ENCODE measurements around the gene TPK1.

The TPK1 gene

GRCh38 chr7:144650439-144650838 is 185.4 kb downstream of the TPK1 start:
- DNase-seq (ENCODE audit: extremely low read depth, insufficient read length): no peak
- H3K27me3 ChIP-seq (replicated peaks; ENCODE audit: control insufficient read depth, insufficient read depth, low read length): no peaks in the 10 kb centered on the region
- no peak overlapping the region for H3K4me3 ChIP-seq (replicated peaks; ENCODE audit: low read depth, low read length)
- no peaks in the 10 kb centered on the region for H3K36me3 ChIP-seq (ENCODE audit: control insufficient read depth, insufficient read depth, low read length)
- TF ChIP-seq, protein P1, sequence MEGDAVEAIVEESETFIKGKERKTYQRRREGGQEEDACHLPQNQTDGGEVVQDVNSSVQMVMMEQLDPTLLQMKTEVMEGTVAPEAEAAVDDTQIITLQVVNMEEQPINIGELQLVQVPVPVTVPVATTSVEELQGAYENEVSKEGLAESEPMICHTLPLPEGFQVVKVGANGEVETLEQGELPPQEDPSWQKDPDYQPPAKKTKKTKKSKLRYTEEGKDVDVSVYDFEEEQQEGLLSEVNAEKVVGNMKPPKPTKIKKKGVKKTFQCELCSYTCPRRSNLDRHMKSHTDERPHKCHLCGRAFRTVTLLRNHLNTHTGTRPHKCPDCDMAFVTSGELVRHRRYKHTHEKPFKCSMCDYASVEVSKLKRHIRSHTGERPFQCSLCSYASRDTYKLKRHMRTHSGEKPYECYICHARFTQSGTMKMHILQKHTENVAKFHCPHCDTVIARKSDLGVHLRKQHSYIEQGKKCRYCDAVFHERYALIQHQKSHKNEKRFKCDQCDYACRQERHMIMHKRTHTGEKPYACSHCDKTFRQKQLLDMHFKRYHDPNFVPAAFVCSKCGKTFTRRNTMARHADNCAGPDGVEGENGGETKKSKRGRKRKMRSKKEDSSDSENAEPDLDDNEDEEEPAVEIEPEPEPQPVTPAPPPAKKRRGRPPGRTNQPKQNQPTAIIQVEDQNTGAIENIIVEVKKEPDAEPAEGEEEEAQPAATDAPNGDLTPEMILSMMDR (IDR thresholded peaks at IDR 0.05; ENCODE audit: insufficient read depth, low read length, poor library complexity, severe bottlenecking): no peak

DNA sequence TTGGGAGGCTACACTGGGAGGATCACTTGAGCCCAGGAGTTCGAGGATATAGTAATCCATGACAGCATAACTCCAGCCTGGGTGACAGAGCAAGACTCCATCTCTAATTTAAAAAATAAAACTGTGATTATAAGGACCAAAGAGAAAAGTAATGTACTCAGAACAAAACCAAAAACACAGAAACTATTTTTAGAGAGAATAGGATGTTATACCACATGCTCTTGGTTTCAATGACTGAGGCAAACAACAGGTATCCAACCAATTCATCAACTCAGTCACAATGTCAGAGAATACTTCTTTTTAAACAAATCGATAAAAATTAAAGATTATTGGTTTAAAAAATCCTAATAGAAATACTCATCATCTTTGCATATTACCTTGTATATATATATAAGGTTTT is 186.7 kb downstream of the TPK1 start:
- TF ChIP-seq, protein P1 (IDR thresholded peaks at IDR 0.05; ENCODE audit: insufficient read depth, low read length, poor library complexity, severe bottlenecking): no peak
- no peaks in the 10 kb centered on the region for H3K36me3 ChIP-seq (ENCODE audit: control insufficient read depth, insufficient read depth, low read length)
- no peak overlapping the region for H3K4me3 ChIP-seq (replicated peaks; ENCODE audit: low read depth, low read length)
- no peak for DNase-seq (ENCODE audit: extremely low read depth, insufficient read length)
- H3K27me3 ChIP-seq (replicated peaks; ENCODE audit: control insufficient read depth, insufficient read depth, low read length): no peaks in the 10 kb centered on the region

GRCh38 chr7:144641389-144642044 is 194.3 kb downstream of the TPK1 start:
- no peak overlapping the region for H3K4me3 ChIP-seq (replicated peaks; ENCODE audit: low read depth, low read length)
- H3K36me3 ChIP-seq (ENCODE audit: control insufficient read depth, insufficient read depth, low read length): no peaks in the 10 kb centered on the region
- TF ChIP-seq, protein P1 (IDR thresholded peaks at IDR 0.05; ENCODE audit: insufficient read depth, low read length, poor library complexity, severe bottlenecking): no peak
- no peaks in the 10 kb centered on the region for H3K27me3 ChIP-seq (replicated peaks; ENCODE audit: control insufficient read depth, insufficient read depth, low read length)
- DNase-seq (ENCODE audit: extremely low read depth, insufficient read length): no peak

DNA sequence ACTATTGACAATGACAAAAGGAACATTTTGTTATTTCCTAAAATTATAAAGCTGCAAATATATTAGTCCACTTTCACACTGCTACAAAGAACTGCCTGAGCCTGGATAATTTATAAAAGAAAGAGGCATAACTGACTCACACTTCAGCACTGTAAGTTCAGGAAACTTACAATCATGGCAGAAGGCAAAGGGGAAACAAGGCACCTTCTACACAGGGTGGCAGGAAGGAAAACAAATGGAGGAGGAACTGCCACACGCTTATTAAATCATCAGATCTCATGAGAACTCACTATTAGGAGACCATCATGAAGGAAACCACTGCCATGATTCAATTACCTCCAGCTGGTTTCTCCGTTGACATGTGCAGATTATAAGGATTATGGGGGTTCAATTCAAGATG is 203.1 kb downstream of the TPK1 start:
- Histone ChIP-seq H3K36me3 (ENCODE audit: control insufficient read depth, insufficient read depth, low read length) (no peaks in the 10 kb centered on the region), H3K27me3 (replicated peaks; ENCODE audit: control insufficient read depth, insufficient read depth, low read length) (no peaks in the 10 kb centered on the region), H3K4me3 (replicated peaks; ENCODE audit: low read depth, low read length) (no peak overlapping the region)
- no peak for DNase-seq (ENCODE audit: extremely low read depth, insufficient read length)
- TF ChIP-seq, protein P1 (IDR thresholded peaks at IDR 0.05; ENCODE audit: insufficient read depth, low read length, poor library complexity, severe bottlenecking): no peak

DNA sequence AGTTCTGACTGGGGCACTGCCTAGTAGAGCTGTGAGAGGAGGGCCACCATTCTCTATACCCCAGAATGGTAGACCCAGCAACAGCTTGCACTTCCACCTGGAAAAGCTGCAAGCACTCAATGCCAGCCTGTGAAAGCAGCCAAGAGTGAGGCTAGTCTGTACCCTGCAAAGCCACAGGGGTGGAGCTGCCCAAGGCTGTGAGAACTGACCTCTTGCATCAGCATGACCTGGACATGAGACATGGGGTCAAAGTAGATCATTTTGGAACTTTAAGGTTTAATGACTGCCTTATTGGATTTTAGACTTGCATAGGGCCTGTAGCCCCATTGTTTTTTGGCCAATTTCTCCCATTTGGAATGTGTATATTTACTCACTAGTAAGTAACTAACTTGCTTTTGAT is 206.3 kb downstream of the TPK1 start:
- no peak overlapping the region for H3K4me3 ChIP-seq (replicated peaks; ENCODE audit: low read depth, low read length)
- H3K36me3 ChIP-seq (ENCODE audit: control insufficient read depth, insufficient read depth, low read length): no peaks in the 10 kb centered on the region
- TF ChIP-seq, protein P1 (IDR thresholded peaks at IDR 0.05; ENCODE audit: insufficient read depth, low read length, poor library complexity, severe bottlenecking): no peak
- DNase-seq (ENCODE audit: extremely low read depth, insufficient read length): no peak
- H3K27me3 ChIP-seq (replicated peaks; ENCODE audit: control insufficient read depth, insufficient read depth, low read length): no peaks in the 10 kb centered on the region

DNA sequence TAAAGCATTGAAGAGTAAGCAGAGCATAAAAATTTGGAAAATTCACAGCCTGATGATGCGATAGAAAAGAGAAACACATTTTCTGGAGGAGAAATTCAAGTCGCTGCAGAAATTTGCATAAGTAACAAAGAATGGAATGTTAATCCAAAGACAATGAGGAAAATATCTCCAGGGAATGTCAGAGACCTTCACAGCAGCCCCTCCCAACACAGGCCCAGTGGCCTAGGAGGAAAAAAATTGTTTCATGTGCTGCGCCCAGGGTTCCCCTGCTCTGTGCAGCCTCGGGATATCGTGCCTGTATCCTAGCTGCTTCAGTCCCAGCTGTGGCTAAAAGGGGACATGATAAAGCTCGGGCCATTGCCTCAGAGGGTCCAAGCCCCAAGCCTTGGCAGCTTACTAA is 206.8 kb downstream of the TPK1 start:
- Histone ChIP-seq H3K36me3 (ENCODE audit: control insufficient read depth, insufficient read depth, low read length) (no peaks in the 10 kb centered on the region), H3K4me3 (replicated peaks; ENCODE audit: low read depth, low read length) (no peak overlapping the region), H3K27me3 (replicated peaks; ENCODE audit: control insufficient read depth, insufficient read depth, low read length) (no peaks in the 10 kb centered on the region)
- DNase-seq (ENCODE audit: extremely low read depth, insufficient read length): no peak
- TF ChIP-seq, protein P1 (IDR thresholded peaks at IDR 0.05; ENCODE audit: insufficient read depth, low read length, poor library complexity, severe bottlenecking): no peak
